GM18873 (cell line): ENCODE data around the gene PAX6.

Experiments used
- ATAC-seq: cut with Tn5 transposase; IDR thresholded peaks from one replicate; pipeline ENCODE4 v1.9.1; 2021; ENCODE audit warnings: mild to moderate bottlenecking, moderate library complexity, moderate number of reproducible peaks; ENCODE audit not compliant: unreplicated experiment, low FRiP score

Gene PAX6

DNA sequence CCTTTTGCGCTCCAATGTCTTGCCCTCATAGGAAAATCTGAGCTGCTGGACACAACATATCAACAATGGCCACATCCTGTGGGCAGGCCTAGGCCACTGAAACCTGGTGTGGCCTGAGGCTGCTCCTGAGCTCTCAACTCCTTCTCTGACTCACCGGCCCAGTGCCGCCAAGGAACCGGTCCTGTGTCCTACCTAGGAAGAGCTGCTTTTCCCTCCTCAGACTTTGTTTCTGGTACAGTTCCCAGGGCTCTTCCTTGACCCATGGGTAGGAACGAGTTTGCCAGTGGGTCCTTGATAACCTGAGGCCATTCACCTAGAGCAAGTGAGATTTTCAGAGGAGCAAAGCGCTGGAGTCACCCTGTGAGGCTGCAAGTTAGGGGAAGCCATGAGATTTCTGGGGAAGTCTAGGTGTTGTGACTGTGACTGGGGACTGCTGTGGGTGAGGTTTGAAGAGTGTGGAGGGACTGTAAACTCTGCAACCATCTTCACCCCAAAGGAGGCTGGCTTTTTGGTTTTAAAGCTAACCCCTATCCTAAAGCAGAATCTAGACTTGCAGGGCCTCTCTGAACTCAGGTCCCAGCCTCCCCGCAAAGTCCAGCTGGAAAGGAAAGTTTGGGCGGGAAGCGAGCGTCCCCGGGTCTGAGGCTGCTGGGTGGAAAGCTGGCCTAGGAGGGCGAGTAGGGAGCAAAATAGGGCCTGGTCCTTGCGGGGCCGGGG, 12.0 kb upstream of the PAX6 start:
- no peak for ATAC-seq

DNA sequence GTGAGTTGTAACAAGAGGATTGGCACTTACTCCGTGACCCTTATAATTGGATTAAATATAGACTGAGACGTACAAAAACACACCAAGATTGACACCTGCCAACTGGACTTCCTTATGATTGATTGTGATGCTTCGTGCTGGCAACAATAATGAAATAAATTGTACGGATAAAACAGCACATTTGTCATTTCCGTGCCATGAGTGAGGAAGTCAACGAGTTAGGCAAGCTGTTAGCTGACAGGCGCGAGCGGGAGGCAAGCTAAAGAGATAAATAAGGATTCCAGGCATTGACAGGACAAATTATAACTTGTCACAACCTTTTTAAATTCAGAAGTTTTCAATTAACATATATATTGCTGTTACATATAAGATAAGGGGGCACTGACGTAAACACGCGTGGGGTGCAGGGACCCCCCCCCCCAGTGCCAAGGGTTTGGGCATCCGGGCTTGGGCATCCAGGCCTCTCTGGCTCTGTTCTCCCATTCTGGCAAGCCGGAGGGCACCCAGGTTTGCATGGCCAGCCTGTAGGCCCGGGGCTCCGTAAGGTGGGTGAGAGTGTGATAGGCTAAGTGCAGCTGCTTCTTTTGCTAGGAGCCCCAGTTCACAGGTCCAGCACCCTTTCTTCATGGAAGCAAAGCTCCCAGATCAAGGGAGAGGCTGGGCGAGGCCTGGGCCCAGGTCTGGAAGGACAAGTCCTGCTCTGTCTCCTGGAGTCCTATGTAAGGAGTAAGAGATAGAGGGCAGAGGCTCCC, 11.2 kb upstream of the PAX6 start:
- ATAC-seq = no peak

DNA sequence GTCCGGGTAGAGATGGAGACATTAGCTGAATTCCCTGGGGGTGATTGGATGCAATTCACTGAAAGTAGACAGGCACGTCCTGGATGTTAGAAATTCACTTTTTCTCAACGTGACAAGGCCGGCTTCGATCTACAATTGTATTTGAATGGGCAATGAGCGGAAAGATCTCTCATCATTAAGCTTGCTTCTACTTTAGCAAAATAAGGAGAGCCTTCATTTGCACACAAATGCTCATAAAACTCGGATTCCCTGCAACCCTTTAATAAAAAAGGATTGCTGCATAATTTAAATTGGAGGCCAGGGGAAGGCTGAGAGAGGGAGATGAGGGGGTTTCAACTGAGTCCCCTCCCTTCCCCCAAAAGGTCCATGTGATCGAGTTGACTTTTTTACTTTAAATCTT, 10.6 kb upstream of the PAX6 start:
- no peak for ATAC-seq

DNA sequence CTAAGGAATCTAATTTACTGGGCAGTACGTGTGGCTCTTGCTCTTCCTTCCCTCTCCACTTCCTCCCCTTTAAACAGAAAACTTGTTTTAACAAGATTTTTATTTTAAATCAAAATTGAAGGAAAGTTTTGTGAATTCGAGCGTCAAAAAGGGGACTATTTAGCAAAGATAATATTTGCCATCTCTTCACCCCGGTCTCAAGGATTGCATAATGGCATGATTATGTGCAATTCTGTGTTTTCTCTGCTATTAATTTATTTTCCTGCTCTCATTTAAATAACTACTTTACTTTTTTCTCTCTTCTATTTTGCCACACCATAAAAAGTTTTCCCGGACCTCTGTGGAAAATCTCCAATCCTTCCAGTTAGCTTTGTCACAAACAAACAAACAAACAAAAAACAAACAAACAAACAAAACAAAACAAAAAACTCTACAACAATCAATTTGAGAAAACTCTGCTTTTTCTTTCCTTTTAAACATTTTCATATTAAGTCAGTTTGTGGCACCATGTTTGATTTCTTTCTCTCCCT, 10.2 kb upstream of the PAX6 start:
- ATAC-seq = no peak

DNA sequence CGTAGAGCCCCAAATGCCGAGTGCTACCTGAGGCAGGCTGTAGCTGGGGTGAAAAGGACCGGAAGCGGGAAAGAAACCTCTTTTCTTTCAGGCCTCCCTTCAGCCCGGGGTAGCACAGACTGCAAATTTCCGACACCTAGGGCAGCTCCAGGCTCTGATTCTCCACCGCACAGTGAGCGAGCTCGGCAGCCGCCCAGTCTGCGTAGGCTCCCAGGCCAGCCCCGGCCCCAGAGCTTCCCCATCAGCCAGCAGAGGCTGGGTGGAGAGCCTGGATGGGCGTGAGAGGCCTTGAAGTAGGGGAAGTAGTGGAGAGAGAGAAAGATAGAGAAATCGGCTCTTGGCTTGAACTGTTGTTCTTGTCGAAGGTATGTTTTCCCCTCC, 9.3 kb upstream of the PAX6 start:
- no peak for ATAC-seq

DNA sequence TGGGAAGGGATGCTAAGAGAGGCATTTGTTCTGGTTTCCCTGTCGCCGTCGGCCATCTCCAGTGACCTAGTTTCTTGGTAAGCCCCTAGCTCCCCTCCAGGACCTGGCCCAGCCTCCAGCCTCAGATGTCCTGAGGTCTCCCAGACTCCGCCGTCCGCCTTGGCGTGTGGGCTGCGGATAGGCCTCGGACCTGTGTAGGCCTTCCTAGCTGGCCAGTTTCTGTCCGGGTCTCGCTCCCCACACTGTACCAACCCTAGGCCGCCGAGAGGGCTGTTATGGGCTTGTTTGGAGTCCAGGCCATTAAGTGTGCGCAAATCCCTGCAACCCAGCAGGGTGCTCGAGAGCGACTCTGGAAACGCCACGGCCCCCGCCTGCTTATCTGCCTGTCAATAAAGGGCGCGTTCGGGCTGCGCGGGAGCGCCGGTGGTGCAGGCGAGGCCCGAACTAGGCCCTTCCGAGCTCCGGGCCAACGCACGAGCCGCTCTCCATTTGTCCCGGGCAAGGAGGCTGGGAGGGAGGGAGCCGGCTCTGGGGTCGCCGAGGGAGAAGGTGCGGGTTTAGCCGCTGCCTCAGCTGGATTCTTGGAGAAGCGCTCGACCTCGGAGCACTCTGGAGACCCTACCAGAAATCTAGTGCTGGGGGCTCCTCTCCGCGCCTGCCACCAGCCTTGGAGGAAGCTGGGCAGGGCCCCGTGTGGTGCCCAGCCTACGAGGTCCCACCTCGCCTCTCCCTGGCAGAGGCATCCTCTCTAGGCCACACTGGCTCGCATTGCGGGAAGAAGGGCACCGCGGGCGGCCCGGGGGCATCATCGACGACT, 8.7 kb upstream of the PAX6 start:
- no peak for ATAC-seq

DNA sequence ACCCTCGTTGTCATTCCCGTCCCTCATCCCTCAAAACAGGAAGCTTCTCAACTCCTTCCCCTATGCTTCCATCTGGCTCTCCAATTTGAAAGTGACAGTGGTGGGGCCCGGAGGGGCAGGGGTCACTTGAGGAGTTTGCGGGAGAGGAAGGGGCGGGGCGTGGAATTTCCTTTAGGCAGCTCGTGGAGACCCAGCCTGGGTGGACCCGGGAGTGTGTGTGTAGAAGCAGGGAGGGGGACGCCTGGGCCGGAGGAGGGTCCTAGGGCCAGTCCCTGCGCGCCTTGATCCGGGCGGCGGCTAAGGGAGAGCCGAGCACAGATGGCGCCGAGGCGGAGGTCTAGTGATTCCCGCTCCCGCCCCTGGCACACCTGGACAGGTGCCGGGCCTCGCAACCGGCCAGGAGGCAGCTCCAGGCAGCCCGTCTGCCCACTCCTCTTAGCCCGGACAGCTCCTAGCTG, 7.8 kb upstream of the PAX6 start:
- ATAC-seq = no peak

DNA sequence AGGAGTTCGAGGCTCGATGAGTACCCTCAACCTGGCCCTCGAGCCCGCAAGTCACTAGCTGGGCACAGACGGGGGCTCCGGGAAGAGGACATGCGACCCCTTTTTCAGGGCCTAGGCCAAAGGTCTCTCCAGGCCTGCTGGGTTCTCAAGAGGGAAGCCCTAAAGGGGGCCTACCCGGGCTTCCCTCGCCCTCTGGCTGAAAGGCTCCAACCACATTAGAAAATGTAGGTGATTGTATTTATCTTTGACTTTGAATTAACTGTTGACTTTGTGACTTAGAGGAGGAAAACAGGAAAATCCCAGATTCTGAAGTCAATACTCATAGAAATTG, 7.3 kb upstream of the PAX6 start:
- no peak for ATAC-seq

DNA sequence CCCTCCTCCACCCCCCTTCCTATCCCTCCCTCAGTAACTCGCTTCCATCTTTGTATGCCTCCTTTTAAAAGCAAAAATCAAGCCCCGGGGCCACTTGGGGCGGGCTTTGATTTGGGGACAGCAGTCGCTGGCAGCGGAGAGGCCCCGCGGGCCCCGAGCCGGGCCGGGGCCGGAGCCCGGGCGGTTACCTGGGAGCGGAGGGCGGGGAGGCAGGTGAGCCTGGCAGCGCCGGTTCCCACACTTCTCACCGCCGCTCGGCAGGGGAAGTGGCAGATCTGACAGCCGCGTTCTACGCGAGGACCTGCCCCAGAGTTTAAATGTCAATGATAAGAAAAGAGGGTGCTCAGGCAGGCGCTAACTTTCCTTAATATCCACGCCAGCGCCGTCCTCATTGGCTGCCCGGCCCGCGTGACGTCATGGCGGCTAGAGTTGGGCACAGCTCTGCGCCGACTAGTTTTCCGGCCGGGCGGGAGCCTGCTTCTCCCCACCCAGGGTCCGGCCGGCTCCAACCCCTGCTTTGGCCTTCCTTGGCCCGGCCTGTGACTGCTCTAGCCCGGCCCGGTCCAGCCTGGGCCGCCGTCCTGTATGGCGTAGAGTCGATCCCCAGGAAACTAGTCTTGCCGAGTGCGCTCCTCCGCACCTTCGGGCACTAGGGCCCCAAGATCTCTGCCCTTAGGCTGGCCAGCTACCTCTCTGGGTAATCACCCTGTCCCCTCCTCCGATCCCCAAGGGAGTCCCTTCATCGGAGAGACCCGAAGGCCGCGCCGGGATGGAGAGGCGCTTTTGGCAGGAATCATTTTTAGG, 6.7 kb upstream of the PAX6 start:
- ATAC-seq = no peak

DNA sequence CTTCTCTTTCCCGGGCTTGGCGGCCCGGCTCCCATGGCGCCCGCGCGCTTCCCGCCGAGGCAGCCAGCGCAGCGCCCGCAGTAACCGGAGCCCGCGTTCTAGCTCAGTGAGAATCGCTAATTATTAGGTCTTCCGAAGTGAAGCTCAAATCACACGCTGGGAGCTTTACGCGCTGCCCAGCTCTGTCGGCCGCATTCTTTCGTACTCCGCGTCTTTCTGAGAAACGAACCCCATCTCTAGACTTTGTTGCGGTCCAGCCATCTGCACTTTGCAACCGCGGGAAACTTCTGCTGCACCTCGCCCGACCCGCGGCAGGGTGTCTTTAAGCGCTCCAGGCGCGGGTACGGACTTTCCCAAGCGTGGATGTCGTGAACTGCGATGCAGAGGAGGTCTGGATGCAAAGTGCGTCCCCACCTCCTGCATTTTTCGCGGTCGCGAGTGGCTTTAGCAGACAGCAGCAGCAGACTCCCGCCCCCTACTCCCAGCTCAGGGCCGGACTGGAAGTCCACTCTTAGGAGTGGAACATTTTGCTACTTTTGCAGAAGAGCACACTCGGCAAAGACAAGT, 6.0 kb upstream of the PAX6 start:
- no peak for ATAC-seq

DNA sequence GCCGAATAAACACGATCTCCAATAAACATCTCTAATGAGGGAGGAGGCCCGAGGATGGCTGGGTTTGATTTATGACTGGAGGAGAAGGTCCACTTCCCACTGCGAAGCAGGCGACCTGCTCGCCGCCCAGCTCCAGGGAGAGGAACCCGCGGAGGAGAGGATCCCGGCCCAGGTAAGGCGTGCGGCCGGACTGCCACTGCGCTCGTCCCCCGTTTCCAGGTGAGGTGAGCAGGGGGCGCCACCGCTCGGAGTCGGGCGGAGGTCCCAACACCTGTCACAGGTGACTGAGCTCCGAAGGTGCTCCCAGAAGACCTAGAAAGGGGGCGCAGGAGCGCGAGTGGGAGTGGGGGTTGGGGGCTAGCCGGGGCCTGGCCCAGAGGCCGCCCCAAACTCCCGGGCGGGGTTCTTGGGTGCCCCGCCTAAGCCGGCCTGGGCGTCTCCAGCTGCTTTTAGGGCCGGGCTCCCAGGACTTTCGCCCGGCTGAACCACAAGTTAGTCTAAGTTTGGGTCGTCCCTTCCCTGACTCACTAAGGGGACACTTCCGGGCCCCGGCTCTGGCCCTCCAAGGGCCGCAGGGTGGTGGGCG, 5.4 kb upstream of the PAX6 start:
- ATAC-seq = no peak

DNA sequence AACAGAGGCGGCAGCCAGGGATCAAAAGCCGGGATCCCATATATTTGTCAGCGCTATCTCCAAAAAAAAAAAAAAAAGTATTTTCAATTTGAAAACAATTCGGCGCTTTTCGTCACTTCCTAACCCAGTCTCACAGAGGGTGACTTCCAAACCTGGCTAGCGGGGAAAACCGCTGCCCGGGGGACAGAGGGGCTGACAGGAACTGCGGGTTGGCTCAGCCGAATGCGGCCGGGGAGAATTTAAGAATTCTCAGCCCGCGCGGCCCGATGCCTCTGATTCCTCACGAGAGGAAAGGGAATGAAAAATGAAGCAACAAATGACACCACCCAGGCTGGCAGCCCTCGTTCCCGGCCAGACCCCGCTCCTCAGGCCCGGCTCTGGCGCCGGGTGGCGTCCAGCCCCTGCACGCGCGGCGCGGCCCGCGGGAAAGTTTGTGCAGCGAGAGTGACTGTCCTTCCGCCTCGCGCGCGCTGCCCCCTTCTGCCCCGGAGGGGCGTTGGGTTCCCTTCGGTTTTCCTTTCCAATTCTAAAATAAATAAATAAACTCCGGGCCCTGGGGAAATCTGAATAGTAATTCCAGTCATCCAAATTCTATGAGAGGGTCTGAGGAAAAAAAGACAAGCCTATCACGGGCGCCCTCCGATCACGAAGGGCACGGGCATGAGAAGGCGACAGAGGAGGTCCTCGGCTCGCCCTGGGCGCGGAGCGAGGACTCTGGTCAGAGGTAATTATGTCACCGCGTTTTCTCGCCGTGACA, 4.8 kb upstream of the PAX6 start:
- ATAC-seq = no peak

DNA sequence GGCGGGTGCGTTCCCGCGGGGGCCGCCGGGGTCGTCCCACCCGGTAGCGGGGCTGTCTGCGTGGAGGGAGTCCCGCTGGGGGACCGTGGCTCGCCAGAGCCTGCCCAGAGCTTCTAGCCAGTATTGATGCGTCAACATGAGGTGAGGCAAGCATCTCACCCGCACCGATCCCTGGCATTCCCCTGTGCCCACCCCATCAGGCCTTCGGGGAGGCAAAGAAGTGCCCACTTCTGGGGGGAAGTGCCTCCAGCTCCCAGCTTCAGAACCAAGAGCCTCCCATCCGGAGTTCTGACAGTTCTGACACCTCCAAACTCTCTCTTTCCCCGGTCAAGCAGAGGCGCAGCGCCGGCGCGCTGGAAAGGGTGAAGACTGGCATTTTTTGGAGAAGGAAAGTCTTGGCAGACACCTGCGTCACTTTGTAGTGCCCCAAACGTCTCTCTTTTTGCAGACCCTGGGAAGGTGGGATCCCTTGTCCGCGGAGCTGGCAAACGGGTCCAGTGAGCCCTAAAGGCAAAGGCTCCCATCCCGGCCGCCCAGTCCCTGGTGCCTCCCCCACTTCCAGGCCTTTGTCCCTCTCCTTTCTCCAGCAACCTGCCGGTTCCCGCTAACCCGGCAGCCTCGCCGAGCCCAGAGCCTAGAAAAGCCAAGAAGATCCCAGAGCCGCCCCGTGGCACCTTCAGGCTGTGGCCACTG, 3.2 kb upstream of the PAX6 start:
- ATAC-seq = no peak

DNA sequence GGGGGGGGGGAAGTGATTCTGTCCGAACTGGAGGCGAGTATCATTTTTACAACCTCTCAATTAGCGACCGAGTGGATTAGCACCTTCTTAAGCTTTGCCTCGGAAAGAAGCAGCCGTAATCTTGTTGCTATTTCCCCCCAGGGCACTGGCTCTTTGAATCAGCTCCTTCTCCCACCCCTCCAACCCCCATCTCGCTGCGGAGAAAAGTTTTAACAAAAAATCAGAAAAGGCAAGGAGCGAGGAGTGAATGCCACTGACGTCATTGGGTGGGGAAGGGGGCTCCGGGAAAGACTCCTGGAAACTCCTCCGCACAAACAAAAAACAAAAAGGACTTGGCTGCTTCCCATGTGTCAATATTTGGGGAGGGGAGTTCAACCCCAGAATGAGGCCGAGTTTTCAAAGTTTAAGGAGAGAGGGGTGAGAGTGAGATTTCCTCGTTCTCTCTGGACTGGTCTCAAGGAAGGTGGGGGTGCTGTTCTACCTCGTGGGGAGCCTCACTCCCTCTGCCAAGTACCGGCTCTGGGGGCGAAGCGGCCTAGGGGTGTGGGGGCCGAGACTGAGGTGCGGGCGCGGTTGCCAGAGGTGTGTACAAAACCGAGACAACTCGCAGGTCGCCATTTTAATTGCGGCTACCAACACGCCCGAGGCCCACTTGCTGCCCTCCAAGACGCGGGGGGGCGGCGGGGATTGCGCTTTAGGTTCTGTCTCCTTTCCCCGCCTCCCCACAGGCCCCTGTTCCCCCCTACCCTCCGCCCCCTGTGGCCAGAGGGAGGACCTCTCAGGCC, 2.5 kb upstream of the PAX6 start:
- no peak for ATAC-seq

DNA sequence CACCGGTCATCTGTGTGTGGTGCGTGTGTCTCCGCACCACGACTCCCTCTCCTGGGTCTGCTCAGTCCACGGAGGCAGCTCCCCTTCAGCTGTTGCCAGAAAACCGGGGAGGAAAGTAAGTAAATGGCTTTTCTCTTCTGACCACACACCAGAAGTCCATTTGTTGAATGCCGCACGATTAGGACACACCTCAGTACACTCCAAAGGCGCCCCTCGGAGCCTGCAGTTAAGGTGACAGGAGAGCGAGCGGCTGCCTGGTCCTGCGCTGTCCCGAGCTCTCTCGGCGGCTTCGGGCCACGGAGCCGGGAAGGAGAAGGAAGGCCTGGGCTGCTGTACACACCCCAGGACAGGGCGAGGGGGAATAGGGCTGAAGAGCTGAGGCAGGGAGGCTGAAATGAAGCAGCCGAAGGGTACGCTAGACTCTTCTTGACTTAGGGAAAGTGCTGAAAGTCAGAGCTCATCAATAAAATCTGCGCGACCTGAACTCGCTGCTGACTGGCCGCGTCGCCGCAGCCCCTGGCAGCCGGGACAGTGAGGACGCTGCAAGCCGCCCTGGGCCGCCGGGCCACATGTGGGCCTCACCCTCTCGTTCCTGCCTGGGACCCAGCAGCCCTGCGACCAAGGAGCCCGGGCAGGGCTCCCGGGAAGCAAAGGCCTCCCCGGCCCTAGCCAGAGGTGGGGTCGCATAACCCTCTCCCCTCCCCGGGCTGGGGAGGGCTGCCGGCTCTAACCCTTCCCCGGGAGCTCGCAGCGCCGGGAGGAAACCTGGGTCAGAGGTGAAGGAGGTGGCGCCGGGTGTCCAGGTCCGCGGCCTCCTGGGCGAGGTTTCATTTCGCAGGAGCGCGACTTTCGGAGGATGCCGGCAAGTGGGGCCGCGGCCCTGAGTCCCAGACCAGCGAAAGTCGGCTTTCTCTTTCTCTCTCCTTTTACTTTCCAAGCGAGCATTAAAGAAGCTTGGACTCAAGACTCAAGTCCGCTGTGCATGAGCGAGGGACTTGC, 1.6 kb upstream of the PAX6 start:
- ATAC-seq = no peak
